K562 (cell line): ENCODE measurements around the gene GPR15LG. TPM values are rescaled to one million over a fixed set of nuclear protein-coding genes. Genes with fewer than 3 reads are reported as not detected.

Source experiments
- CUX1 ChIP-seq: fragments of 200-800 bp; sonication (Bioruptor generic); IDR thresholded peaks from 2 replicates; pipeline ENCODE4 v1.6.1; 2016; ENCODE audit warnings: missing genetic modification characterization, missing compliant biosample characterization
- CXXC5 ChIP-seq: fragments of 250-450 bp; sonication (Bioruptor Pico); IDR thresholded peaks from 2 replicates; pipeline ENCODE4 v1.8.0; 2022; ENCODE audit warnings: inconsistent platforms, mild to moderate bottlenecking, moderate library complexity
- DDX20 ChIP-seq: fragments of 450-650 bp; IDR thresholded peaks from 2 replicates; pipeline ENCODE4 v1.6.1; 2016; ENCODE audit warnings: missing genetic modification characterization, low read depth, mild to moderate bottlenecking, missing compliant biosample characterization, moderate library complexity
- NRF1 ChIP-seq, 2 experiments: fragments of 450-650 bp; IDR thresholded peaks in 1 of 2; conservative IDR thresholded peaks in 1 of 2; 2 replicates each; pipeline ENCODE4 v1.6.1; 2014; ENCODE audit warnings: mild to moderate bottlenecking in 2 of 2
- TSC22D4 ChIP-seq: fragments of 450-650 bp; IDR thresholded peaks from 2 replicates; pipeline ENCODE4 v1.6.1; 2016; ENCODE audit warnings: missing genetic modification characterization, missing biosample characterization, control low read depth
- XRCC3 ChIP-seq: fragments of 450-650 bp; IDR thresholded peaks from 2 replicates; pipeline ENCODE4 v1.6.1; 2017; ENCODE audit warnings: mild to moderate bottlenecking, moderate library complexity
- polyA plus RNA-seq, 8 experiments: library from polyadenylated mRNA; depleted of rRNA in 4 of 8; stranded (reverse) in 5 of 8; unstranded in 3 of 8; fragments of >200 nt; fragmentation: Nextera tagmentation in 2 of 8; fragmentation: Illumina TruSeq in 1 of 8; extraction: Ambion mirVana in 2 of 8; extraction: Trizol in 1 of 8; gene quantifications; 2 replicates each; pipeline versions ENCODE4 v1.2.1 to v1.2.3, GENCODE V29; 2011 to 2014; ENCODE audit warnings: inconsistent platforms in 1 of 8, missing spikeins in 1 of 8
- total RNA-seq, 7 experiments: library from RNA; depleted of rRNA in 6 of 7; stranded (reverse); fragments of >200 nt in 6 of 7; fragmentation: Illumina TruSeq in 2 of 7; extraction: Trizol in 2 of 7; gene quantifications; 2 replicates each; pipeline versions ENCODE4 v1.2.1 to v1.2.3, GENCODE V29; 2011 to 2021; ENCODE audit warnings: low replicate concordance in 1 of 7

Gene GPR15LG
- total and polyA plus RNA-seq, 9 of the 15 experiments (the other 6 are each of a cell fraction or from before 2014, with no cell fraction given): 0.51 TPM; not detected in 8

- no peak for TF ChIP-seq CUX1 (CRISPR knock-in tag)
- TF ChIP-seq NRF1 (conservative IDR thresholded peaks at IDR 0.05 in 1 of 2, IDR thresholded peaks at IDR 0.05 in 1 of 2): no peak
- no peak for TF ChIP-seq XRCC3
- TF ChIP-seq CXXC5 (CRISPR knock-in tag): no peak
- TF ChIP-seq TSC22D4 (tag): peak; percentile 82; the same call in 1 of the 2 replicates
- no peak for TF ChIP-seq DDX20
Observed at GRCh38 chr10:84177541-84178141, 4.0 kb downstream of the GPR15LG start (continued).
